Measurements from ENCODE around the gene RUNDC3A.

DNA sequence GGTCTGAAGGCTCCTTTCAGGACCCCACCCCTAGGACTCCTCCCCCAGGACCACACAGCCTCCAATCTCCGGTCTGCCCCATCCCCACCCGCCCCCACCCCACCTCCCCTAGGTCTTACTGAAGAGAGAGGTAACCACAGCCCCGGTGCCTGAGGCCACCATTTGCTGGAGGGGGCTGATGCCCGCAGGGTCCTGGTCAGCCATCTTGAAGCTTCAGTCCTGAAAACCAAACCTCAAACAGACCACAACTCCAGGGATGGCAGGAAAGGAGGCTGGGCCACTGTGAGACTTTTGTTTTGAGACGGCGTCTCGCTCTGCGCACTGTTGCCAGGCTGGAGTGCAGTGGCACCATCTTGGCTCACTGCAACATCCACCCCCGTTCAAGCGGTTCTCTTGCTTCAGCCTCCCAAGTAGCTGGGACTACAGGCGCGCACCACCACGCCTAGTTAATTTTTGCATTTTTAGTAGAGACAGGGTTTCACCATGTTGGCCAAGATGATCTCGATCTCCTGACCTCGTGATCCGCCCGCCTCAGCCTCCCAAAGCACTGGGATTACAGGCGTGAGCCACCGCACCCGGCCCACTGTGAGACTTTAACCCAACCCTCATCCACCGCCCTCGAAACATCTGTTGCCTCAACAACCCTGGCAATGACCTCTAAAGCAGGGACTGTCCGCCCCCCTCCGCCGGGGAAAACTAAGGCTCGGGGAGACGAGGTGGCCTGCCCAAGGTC is 15.1 kb downstream of the RUNDC3A start:
- no peak for TF ChIP-seq POLR2A (IDR thresholded peaks at IDR 0.05; ENCODE audit: extremely low read depth, insufficient read length)
- TF ChIP-seq, protein P1, sequence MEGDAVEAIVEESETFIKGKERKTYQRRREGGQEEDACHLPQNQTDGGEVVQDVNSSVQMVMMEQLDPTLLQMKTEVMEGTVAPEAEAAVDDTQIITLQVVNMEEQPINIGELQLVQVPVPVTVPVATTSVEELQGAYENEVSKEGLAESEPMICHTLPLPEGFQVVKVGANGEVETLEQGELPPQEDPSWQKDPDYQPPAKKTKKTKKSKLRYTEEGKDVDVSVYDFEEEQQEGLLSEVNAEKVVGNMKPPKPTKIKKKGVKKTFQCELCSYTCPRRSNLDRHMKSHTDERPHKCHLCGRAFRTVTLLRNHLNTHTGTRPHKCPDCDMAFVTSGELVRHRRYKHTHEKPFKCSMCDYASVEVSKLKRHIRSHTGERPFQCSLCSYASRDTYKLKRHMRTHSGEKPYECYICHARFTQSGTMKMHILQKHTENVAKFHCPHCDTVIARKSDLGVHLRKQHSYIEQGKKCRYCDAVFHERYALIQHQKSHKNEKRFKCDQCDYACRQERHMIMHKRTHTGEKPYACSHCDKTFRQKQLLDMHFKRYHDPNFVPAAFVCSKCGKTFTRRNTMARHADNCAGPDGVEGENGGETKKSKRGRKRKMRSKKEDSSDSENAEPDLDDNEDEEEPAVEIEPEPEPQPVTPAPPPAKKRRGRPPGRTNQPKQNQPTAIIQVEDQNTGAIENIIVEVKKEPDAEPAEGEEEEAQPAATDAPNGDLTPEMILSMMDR (IDR thresholded peaks at IDR 0.05; ENCODE audit: low read depth, low read length), result no peak
- TF ChIP-seq MYC (IDR thresholded peaks at IDR 0.05; ENCODE audit: low read depth, low read length), result no peak
